GM12801 (cell line): ENCODE results near the gene SLC24A4.

Experiments used
- CTCF ChIP-seq: IDR thresholded peaks from one replicate; pipeline ENCODE4 v1.5.1; 2011; ENCODE audit warnings: control low read depth; ENCODE audit not compliant: insufficient read length; ENCODE audit errors: extremely low read depth

Gene SLC24A4

DNA sequence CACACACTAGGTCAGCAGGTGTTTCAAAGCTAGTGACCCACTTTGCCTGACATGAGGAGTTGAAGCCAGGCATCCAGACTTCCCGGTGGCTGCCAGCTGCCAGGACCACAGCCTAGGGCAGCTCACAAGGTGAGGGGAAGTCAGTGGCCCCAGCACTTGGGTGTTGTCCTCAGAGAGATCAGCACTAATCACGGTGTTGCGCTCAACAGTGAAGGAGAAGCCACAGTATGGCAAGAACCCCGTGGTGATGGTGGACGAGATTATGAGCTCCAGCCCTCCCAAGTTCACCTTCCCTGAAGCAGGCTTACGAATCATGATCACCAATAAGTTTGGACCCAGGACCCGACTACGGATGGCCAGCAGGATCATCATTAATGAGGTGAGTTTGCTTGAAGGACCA is 130.7 kb downstream of the SLC24A4 start:
- no peak for TF ChIP-seq CTCF

- no peak for TF ChIP-seq CTCF
These were observed 132.3 kb downstream of the SLC24A4 start for GRCh38 chr14:92455231-92455630.

GRCh38 chr14:92456215-92457015 is 133.4 kb downstream of the SLC24A4 start:
- no peak for TF ChIP-seq CTCF

DNA sequence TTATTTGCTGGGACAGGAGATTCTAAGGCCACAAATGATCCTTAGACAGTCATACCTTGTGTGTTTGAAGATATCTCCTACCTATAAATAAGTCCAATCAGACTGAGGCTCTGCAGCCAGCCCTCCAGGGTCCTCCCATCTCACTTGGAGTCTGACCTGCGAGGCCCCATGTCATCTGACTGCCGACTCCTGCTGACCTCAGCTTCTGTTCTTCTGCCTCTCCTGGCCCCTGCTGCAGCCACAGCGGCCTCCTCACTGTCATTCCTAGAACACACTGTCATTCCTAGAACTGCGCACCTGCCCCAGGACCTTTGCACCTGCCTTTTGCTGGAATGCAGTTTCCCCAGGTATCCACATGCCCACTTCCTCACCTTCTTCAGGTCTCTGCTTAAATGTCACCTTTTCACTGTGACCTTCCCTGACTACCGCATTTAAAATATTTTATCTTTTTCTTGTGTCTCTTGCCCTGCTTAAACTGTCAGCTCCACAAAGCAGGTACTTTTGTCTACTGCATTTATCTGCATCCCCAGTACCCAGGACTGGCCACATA is 134.1 kb downstream of the SLC24A4 start:
- no peak for TF ChIP-seq CTCF

GRCh38 chr14:92458136-92459029 is 135.4 kb downstream of the SLC24A4 start:
- no peak for TF ChIP-seq CTCF

- no peak for TF ChIP-seq CTCF
These were observed 136.3 kb downstream of the SLC24A4 start for GRCh38 chr14:92459030-92459949.

DNA sequence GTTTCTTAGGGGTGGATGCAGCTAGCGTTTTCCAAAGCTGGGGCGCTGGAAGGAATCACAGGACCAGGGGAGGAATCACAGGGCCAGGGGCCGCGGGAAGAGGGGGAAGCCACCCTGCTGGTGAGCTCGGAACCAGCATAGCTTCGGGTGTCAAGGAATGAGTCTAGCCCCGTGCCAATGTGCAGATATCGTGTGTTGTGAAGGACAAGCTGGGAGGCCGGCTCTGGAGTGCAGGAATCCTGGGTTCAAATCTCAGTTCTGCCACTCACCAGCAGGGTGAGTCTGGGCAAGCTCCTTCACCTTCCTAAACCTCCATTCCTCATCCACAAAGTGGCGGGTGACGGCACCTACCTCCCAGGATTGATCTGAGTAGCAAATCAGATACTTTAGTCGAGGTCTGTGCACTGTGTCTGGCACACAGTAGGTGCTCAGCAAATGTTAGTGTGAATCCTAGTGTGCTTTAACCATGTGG is 137.0 kb downstream of the SLC24A4 start:
- TF ChIP-seq CTCF: no peak
